ENCODE data around the gene EFR3B. TPM values are rescaled to one million over a fixed set of nuclear protein-coding genes. Genes with fewer than 3 reads are reported as not detected.

Gene EFR3B
- total RNA-seq, 2 experiments from 2014 or later, result not detected

DNA sequence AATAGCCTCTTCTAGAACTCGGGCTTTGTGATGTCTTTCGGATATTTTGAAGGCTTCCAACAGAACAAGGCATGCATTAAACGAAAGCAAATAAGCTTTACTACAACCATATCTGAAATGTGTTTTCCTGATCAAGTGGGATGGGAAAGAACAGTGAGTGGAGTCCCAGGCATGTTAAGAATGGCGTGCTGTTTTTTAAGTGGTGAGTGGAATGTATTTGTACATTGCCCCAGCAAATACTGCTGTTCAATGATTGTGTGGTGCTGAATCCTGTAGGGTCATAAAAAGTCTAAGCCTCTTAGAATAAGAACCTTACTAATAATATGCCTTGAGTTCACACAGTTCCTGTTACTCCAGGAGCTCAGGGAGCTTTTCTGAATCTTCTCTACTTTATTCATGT lies 74.0 kb downstream of the EFR3B start:
- H3K4me2 ChIP-seq (ENCODE audit: low read length), result no peak overlapping the region
- intact Hi-C loops (cut with micrococcal nuclease; ENCODE audit: unreplicated experiment), result no loop called here
- no peaks in the 10 kb centered on the region for H3K9me3 ChIP-seq (ENCODE audit: low read length)
- H2AFZ ChIP-seq (ENCODE audit: low read length), result no peak overlapping the region
- CTCF ChIA-PET (ENCODE audit: unreplicated experiment), result no interaction called here
- POLR2A ChIA-PET, result interaction anchor here (0.5 kb wide), 1 partner anchor 55 kb away, joined by 3 read pairs; no protein-coding TSS in a partner anchor
- H3K27ac ChIP-seq (ENCODE audit: low read depth, low read length, poor library complexity, severe bottlenecking), result no peak overlapping the region
- DNase-seq (ENCODE audit: low spot score), result no peak
- no TSS peak for BruUV-seq (replicated peaks)
- no peaks in the 10 kb centered on the region for H3K4me1 ChIP-seq (ENCODE audit: insufficient read depth, low read length, poor library complexity, severe bottlenecking)
- H3K4me3 ChIP-seq (ENCODE audit: low read depth, low read length, poor library complexity, severe bottlenecking), result no peak overlapping the region
- no peaks in the 10 kb centered on the region for H3K9me2 ChIP-seq (ENCODE audit: insufficient read depth, low read length)
- H3K79me2 ChIP-seq (ENCODE audit: insufficient read depth, low read depth, low read length), result no peaks in the 10 kb centered on the region
- H3K36me3 ChIP-seq (ENCODE audit: insufficient read depth, low read length), result no peaks in the 10 kb centered on the region
- no peaks in the 10 kb centered on the region for H4K20me1 ChIP-seq (ENCODE audit: insufficient read depth, low read length)
- TF ChIP-seq EZH2phosphoT487 (IDR thresholded peaks at IDR 0.05; ENCODE audit: borderline replicate concordance, low read depth, low read length), result no peak
- TF ChIP-seq, protein P1, sequence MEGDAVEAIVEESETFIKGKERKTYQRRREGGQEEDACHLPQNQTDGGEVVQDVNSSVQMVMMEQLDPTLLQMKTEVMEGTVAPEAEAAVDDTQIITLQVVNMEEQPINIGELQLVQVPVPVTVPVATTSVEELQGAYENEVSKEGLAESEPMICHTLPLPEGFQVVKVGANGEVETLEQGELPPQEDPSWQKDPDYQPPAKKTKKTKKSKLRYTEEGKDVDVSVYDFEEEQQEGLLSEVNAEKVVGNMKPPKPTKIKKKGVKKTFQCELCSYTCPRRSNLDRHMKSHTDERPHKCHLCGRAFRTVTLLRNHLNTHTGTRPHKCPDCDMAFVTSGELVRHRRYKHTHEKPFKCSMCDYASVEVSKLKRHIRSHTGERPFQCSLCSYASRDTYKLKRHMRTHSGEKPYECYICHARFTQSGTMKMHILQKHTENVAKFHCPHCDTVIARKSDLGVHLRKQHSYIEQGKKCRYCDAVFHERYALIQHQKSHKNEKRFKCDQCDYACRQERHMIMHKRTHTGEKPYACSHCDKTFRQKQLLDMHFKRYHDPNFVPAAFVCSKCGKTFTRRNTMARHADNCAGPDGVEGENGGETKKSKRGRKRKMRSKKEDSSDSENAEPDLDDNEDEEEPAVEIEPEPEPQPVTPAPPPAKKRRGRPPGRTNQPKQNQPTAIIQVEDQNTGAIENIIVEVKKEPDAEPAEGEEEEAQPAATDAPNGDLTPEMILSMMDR (conservative IDR thresholded peaks at IDR 0.05; ENCODE audit: low read length), result no peak

DNA sequence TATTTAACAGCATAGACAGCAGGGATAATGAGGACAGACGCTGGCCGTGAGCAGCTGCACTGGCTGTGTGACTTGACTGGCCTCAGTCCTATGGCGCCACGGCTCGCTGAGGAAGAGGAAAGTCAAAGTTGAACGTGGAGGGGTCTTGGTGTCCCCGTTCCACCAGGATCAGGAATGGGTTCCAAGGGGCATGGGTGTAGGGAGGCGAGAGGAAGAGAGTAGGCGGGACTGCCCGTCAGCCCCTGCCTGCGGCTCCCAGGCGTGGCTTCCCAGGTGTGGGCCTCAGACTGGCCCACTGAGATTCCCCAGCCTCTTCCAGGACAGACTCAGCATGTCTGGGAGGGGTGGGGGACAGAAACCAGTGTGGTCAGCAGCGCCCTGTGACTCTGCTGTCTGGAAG lies 75.1 kb downstream of the EFR3B start:
- CTCF ChIA-PET (ENCODE audit: unreplicated experiment), result no interaction called here

DNA sequence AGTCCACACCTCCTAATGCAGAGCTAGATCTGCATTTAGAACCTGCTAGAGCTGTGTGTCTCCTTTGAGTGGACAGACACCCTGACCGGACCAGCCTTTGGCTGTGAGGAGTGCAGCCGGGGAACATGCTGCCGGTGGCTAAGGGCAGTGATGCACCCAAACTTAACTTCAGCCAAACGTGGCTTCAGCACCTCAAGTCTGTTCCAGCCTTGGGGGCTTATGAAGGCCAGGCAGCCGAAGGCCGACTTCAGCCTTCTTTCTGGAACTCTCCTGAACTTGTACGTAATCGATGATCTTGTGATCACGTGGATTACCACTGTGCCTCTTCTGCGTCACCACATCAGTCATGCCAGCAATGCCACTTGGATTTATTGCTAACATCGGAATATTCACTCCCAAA lies 77.4 kb downstream of the EFR3B start:
- TF ChIP-seq, protein P1 (conservative IDR thresholded peaks at IDR 0.05; ENCODE audit: low read length), result no peak
- no peak for TF ChIP-seq EZH2phosphoT487 (IDR thresholded peaks at IDR 0.05; ENCODE audit: borderline replicate concordance, low read depth, low read length)
- no peaks in the 10 kb centered on the region for H3K9me2 ChIP-seq (ENCODE audit: insufficient read depth, low read length)
- intact Hi-C loops (cut with micrococcal nuclease; ENCODE audit: unreplicated experiment), result no loop called here
- H3K79me2 ChIP-seq (ENCODE audit: insufficient read depth, low read depth, low read length), result no peaks in the 10 kb centered on the region
- H2AFZ ChIP-seq (ENCODE audit: low read length), result no peak overlapping the region
- BruUV-seq (replicated peaks), result no TSS peak
- ChIA-PET CTCF (ENCODE audit: unreplicated experiment) (no interaction called here), POLR2A (interaction anchor here (1.5 kb wide), 1 partner anchor 109 kb away, joined by 3 read pairs; no protein-coding TSS in a partner anchor)
- no peaks in the 10 kb centered on the region for H4K20me1 ChIP-seq (ENCODE audit: insufficient read depth, low read length)
- no peak for DNase-seq (ENCODE audit: low spot score)
- no peak overlapping the region for H3K4me3 ChIP-seq (ENCODE audit: low read depth, low read length, poor library complexity, severe bottlenecking)
- H3K4me2 ChIP-seq (ENCODE audit: low read length), result no peak overlapping the region
- no peak overlapping the region for H3K27ac ChIP-seq (ENCODE audit: low read depth, low read length, poor library complexity, severe bottlenecking)
- no peaks in the 10 kb centered on the region for H3K4me1 ChIP-seq (ENCODE audit: insufficient read depth, low read length, poor library complexity, severe bottlenecking)
- no peaks in the 10 kb centered on the region for H3K36me3 ChIP-seq (ENCODE audit: insufficient read depth, low read length)
- H3K9me3 ChIP-seq (ENCODE audit: low read length), result no peaks in the 10 kb centered on the region

More for the DNA sequence above, 75.1 kb downstream of the EFR3B start:
- Histone ChIP-seq H3K4me2 (ENCODE audit: low read length) (no peak overlapping the region), H3K9me3 (ENCODE audit: low read length) (no peaks in the 10 kb centered on the region), H3K79me2 (ENCODE audit: insufficient read depth, low read depth, low read length) (no peaks in the 10 kb centered on the region), H4K20me1 (ENCODE audit: insufficient read depth, low read length) (no peaks in the 10 kb centered on the region), H2AFZ (ENCODE audit: low read length) (no peak overlapping the region), H3K36me3 (ENCODE audit: insufficient read depth, low read length) (no peaks in the 10 kb centered on the region), H3K9me2 (ENCODE audit: insufficient read depth, low read length) (no peaks in the 10 kb centered on the region), H3K4me1 (ENCODE audit: insufficient read depth, low read length, poor library complexity, severe bottlenecking) (no peaks in the 10 kb centered on the region), H3K27ac (ENCODE audit: low read depth, low read length, poor library complexity, severe bottlenecking) (no peak overlapping the region), H3K4me3 (ENCODE audit: low read depth, low read length, poor library complexity, severe bottlenecking) (no peak overlapping the region)
- intact Hi-C loops (cut with micrococcal nuclease; ENCODE audit: unreplicated experiment), result no loop called here
- POLR2A ChIA-PET, result no interaction called here
- no TSS peak for BruUV-seq (replicated peaks)
- DNase-seq (ENCODE audit: low spot score), result no peak
- TF ChIP-seq EZH2phosphoT487 (IDR thresholded peaks at IDR 0.05; ENCODE audit: borderline replicate concordance, low read depth, low read length), result no peak
- TF ChIP-seq, protein P1 (conservative IDR thresholded peaks at IDR 0.05; ENCODE audit: low read length), result no peak

Data from OCI-LY7 (cell line).